NT2/D1 (cell line): ENCODE measurements around the gene CSNK1D.

Experiments
- YY1 ChIP-seq: IDR thresholded peaks from 2 replicates; pipeline ENCODE4 v1.6.1; 2011; ENCODE audit not compliant: insufficient read length, insufficient read depth
- ZNF274 ChIP-seq: IDR thresholded peaks from 2 replicates; pipeline ENCODE4 v1.6.1; 2011; ENCODE audit warnings: mild to moderate bottlenecking, low read depth, low read length

DNA sequence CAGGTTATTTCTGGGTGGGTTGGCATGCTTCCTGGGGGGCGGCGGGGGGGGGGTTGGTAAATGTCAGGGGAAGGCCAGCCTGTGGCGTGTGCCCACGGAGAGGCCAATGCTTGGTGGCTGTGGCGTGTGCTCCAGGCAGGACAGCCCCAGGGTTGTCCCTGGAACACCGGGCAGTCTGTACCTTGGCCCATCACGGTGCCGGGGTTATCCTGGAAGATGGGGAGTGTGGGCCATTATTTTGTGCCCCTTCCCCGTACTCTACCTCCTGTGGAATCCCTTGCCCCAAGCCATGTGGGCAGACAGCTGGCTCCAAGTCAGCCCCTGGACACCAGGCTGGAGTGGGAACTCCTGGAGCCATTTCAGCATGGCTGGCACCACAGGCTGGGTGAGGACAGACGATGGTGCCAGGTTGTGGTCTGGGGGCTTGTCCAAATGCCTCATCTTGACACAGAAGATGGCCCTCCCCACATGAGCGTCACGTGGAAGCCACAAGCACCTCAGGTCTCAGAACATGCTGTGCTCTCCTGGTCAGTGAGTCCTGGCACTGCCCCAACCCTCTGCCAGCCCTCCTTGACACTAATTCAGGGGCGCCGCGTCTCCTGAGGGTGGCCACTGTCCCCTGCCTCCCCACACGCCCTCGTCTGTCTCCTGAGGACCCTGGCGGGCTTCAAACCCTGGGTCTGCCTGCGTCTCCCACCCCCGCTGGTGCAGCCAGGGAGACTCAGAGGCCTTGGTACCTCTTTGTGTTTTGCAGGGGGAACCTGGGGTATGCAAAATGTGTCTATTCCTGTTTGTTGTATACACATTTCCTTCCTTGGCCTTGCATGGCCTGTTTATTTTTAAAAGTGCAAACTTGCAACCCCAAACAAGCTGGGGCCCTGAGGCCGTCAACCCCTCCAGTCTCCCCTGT is 40.4 kb downstream of the CSNK1D start:
- TF ChIP-seq YY1: no peak
- no peak for TF ChIP-seq ZNF274
